HUES64 (cell line): ENCODE data around the gene SLC34A1.

Source experiments
- H3K27ac ChIP-seq: 2 replicates; pipeline ENCODE4 v1.7.0; 2013; ENCODE audit warnings: low read depth, low read length, inconsistent platforms
- H3K27me3 ChIP-seq: 2 replicates; pipeline ENCODE4 v1.6.1; 2013; ENCODE audit warnings: mild to moderate bottlenecking, low read length; ENCODE audit not compliant: insufficient read depth
- H3K36me3 ChIP-seq: 2 replicates; pipeline ENCODE4 v1.6.1; 2013; ENCODE audit warnings: mild to moderate bottlenecking, low read length; ENCODE audit not compliant: insufficient read depth
- H3K4me1 ChIP-seq: 2 replicates; pipeline ENCODE4 v1.6.1; 2013; ENCODE audit warnings: mild to moderate bottlenecking, low read length, moderate library complexity; ENCODE audit not compliant: insufficient read depth
- H3K4me3 ChIP-seq: 2 replicates; pipeline ENCODE4 v1.5.1; 2013; ENCODE audit warnings: mild to moderate bottlenecking, low read length, moderate library complexity
- H3K9ac ChIP-seq: 2 replicates; pipeline ENCODE4 v1.6.1; 2013; ENCODE audit warnings: mild to moderate bottlenecking, low read depth, low read length
- H3K9me3 ChIP-seq: 2 replicates; pipeline ENCODE4 v1.6.1; 2013; ENCODE audit warnings: low read depth, low read length; ENCODE audit not compliant: insufficient read depth
- WGBS: fragments of 150-250, 120-280 bp; methylation state at CpG from one replicate; pipeline ENCODE4 v1.1.7; 2013; ENCODE audit warnings: missing lambda C conversion rate; 5-methylcytosine and 5-hydroxymethylcytosine counted together

The SLC34A1 gene

GRCh38 chr5:177435847-177436536 is 51.8 kb downstream of the SLC34A1 start:
- 93% methylated on average over 37 of the region's 37 CpGs for WGBS

DNA sequence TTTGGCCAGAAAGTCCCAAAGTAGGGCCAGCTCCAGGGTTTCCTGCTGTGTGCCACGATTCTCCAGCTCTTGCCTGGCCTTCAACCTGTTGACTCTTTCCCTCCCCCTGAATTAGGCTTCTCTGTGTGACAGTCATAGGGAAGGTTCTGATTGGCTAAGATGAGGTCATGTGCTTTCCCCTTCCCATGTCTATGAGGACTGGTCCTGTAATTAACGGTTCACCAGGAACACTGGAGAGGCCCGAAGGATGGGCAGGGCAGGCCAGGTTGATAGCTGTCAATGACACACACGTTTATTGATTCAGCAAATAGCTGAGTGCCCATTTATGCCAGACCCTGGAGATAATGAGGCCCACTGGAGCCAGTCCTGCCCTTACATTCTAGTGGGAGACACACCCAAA is 53.4 kb downstream of the SLC34A1 start:
- WGBS, result 78% methylated on average over 4 of the region's 4 CpGs
- H3K27me3 ChIP-seq, result no peaks in the 10 kb centered on the region
- H3K9me3 ChIP-seq, result no peaks in the 10 kb centered on the region
- no peak overlapping the region for H3K4me3 ChIP-seq
- no peak overlapping the region for H3K27ac ChIP-seq
- no peak overlapping the region for H3K9ac ChIP-seq
- no peaks in the 10 kb centered on the region; the same call in 1 of the 2 replicates for H3K4me1 ChIP-seq
- peaks cover 49% of the 10 kb centered on the region for H3K36me3 ChIP-seq

More at GRCh38 chr5:177435847-177436536, 51.8 kb downstream of the SLC34A1 start:
- Histone ChIP-seq H3K4me1 (no peaks in the 10 kb centered on the region; the same call in 1 of the 2 replicates), H3K4me3 (no peak overlapping the region), H3K27me3 (no peaks in the 10 kb centered on the region), H3K36me3 (peaks cover 65% of the 10 kb centered on the region), H3K9me3 (no peaks in the 10 kb centered on the region), H3K27ac (no peak overlapping the region), H3K9ac (no peak overlapping the region)

GRCh38 chr5:177438468-177438867 is 54.2 kb downstream of the SLC34A1 start:
- H3K9ac ChIP-seq, result no peak overlapping the region
- H3K9me3 ChIP-seq, result no peaks in the 10 kb centered on the region
- H3K4me1 ChIP-seq, result no peaks in the 10 kb centered on the region; the same call in 1 of the 2 replicates
- H3K4me3 ChIP-seq, result no peak overlapping the region
- WGBS, result 98% methylated on average over 10 of the region's 10 CpGs
- no peaks in the 10 kb centered on the region for H3K27me3 ChIP-seq
- peaks cover 41% of the 10 kb centered on the region for H3K36me3 ChIP-seq
- no peak overlapping the region for H3K27ac ChIP-seq

GRCh38 chr5:177439518-177440053 is 55.4 kb downstream of the SLC34A1 start:
- no peaks in the 10 kb centered on the region; the same call in 1 of the 2 replicates for H3K4me1 ChIP-seq
- H3K9me3 ChIP-seq, result no peaks in the 10 kb centered on the region
- H3K9ac ChIP-seq, result no peak overlapping the region
- peaks cover 30% of the 10 kb centered on the region for H3K36me3 ChIP-seq
- whole genome bisulfite sequencing, result 92% methylated on average over 4 of the region's 4 CpGs
- no peaks in the 10 kb centered on the region for H3K27me3 ChIP-seq
- H3K27ac ChIP-seq, result no peak overlapping the region
- H3K4me3 ChIP-seq, result no peak overlapping the region

DNA sequence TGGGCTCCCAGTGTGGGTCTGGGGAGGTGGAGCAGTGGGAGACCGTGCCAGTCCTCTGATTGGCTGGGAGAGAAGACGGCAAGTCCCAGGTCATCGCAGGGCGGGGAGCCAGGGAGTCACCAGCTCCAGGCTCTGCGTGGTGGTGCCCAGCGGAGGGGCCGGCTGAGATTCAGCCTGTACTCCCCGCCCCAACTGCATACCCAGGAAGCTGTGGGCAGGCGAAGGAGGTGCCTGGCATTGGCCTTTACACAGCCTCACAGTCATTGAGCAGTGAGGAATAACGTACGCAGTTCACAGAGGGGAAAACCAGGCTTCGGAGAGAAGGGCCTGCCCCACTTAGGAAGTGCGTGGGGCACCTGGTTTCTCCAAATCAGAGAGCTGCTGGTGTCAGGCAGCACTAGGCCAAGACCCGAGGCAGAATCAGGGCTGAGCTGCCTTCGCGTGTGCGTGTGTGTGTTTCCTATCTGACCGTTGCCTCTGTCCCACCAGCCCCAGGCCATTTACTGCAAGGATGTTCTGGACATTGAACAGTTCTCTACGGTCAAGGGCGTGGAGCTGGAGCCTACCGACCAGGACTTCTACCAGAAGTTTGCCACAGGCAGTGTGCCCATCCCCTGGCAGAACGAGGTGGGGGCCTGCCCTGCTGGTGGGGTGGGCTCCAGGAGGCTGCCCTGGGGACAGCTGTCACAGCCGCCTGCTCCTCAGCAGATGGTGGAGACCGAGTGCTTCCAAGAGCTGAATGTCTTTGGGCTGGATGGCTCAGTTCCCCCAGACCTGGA is 56.2 kb downstream of the SLC34A1 start:
- no peak overlapping the region for H3K27ac ChIP-seq
- H3K27me3 ChIP-seq, result peaks cover 4% of the 10 kb centered on the region
- H3K9me3 ChIP-seq, result no peaks in the 10 kb centered on the region
- no peak overlapping the region for H3K9ac ChIP-seq
- no peak overlapping the region for H3K4me3 ChIP-seq
- peaks cover 23% of the 10 kb centered on the region for H3K36me3 ChIP-seq
- H3K4me1 ChIP-seq, result peaks cover 3% of the 10 kb centered on the region; the same call in 1 of the 2 replicates
- WGBS, result 85% methylated on average over 24 of the region's 24 CpGs

- Histone ChIP-seq H3K9ac (no peak overlapping the region), H3K9me3 (no peaks in the 10 kb centered on the region), H3K4me1 (peaks cover 4% of the 10 kb centered on the region; the same call in 1 of the 2 replicates), H3K36me3 (peaks cover 20% of the 10 kb centered on the region), H3K27me3 (peaks cover 5% of the 10 kb centered on the region), H3K27ac (no peak overlapping the region), H3K4me3 (no peak overlapping the region)
- WGBS, result 94% methylated on average over 26 of the region's 26 CpGs
Observed at GRCh38 chr5:177440990-177441780, 57.0 kb downstream of the SLC34A1 start.

GRCh38 chr5:177442066-177442826 is 58.0 kb downstream of the SLC34A1 start:
- no peak overlapping the region for H3K27ac ChIP-seq
- peaks cover 15% of the 10 kb centered on the region for H3K36me3 ChIP-seq
- 94% methylated on average over 20 of the region's 20 CpGs for WGBS
- peaks cover 4% of the 10 kb centered on the region; the same call in 1 of the 2 replicates for H3K4me1 ChIP-seq
- H3K4me3 ChIP-seq, result no peak overlapping the region
- no peak overlapping the region for H3K9ac ChIP-seq
- H3K9me3 ChIP-seq, result no peaks in the 10 kb centered on the region
- H3K27me3 ChIP-seq, result peaks cover 5% of the 10 kb centered on the region

DNA sequence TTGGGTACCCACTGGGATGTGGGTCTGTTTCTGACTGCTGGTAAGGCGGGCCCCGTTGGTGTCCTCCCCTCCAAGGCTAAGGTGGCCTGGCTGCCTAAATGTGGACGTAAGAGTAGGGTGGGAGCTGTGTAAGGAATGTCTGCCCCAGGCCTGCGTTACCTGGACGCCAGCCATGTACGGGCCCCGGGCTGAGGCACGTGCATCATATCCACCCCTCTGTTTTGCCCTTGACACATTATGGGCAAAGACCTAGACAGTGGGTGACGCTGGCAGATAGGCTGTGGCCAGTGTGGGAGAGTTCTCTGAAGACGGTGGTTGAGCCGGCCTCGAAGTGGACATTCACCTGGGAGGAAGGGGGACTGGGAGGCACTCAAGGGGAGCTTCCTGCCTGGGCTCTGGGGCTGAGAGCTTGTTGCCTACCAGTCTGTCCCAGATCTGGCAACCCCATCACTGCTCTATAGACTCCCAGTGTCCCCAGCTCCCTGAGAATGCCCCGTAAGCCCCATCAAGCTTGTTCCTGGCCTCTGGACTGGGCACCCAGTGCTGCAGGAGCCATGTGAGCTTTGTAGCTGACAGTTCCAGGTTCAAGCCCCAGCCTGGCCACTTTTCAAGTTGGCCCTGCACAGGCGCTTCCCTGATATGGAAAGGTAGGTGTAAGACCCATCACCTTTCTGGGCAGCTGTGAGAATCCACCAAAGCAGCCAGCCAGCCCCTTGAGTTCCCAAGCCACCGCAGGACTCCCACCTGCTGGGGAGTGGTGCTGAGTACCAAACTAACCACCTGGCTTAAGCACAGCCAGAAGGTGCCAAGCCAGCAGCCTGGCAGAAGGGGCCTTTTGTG is 59.1 kb downstream of the SLC34A1 start:
- Histone ChIP-seq H3K36me3 (peaks cover 6% of the 10 kb centered on the region; the same call in 1 of the 2 replicates), H3K4me1 (peaks cover 12% of the 10 kb centered on the region), H3K9me3 (no peaks in the 10 kb centered on the region), H3K27me3 (peaks cover 5% of the 10 kb centered on the region), H3K9ac (no peak overlapping the region), H3K4me3 (no peak overlapping the region), H3K27ac (no peak overlapping the region)
- 91% methylated on average over 15 of the region's 15 CpGs for WGBS

GRCh38 chr5:177444106-177445051 is 60.1 kb downstream of the SLC34A1 start:
- 85% methylated on average over 7 of the region's 7 CpGs for WGBS
- Histone ChIP-seq H3K36me3 (no peaks in the 10 kb centered on the region), H3K9me3 (no peaks in the 10 kb centered on the region), H3K4me1 (peaks cover 12% of the 10 kb centered on the region), H3K27me3 (peaks cover 5% of the 10 kb centered on the region), H3K4me3 (no peak overlapping the region), H3K9ac (no peak overlapping the region), H3K27ac (no peak overlapping the region)
